ENCODE data around the gene FAM222A.

The FAM222A gene

DNA sequence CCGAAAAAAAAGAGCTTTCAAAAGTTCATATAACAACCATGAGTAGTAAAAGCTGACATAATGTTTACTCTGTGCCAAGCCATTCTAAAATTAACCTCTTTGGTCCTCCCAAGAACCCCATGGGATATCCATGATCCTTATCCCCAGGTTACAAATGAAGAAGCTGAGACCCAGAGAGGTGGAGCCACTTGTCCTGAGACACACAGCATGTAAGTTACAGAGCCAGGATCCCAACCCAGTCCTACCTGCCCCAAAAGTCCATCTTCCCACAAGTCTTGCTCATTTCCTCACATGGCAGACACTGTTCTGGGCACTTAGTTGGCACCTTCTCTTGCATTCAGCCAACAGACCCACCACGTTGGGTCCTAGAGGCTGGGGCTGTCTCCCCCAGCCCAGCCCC, 82.4 kb downstream of the FAM222A start:
- Histone ChIP-seq H3K18ac (ENCODE audit: low read length) (peak overlapping the region; percentile 20), H3K27ac (replicated peaks; ENCODE audit: low read length) (no peak overlapping the region), H4K91ac (ENCODE audit: low read depth, low read length, poor library complexity) (no peak overlapping the region), H2AK5ac (ENCODE audit: low read depth, low read length) (no peak overlapping the region), H3K36me3 (replicated peaks in 1 of 2; ENCODE audit: control insufficient read depth in 2 of 2, insufficient read depth in 2 of 2, low read length in 2 of 2) (no peaks in the 10 kb centered on the region), H2AFZ (ENCODE audit: low read length) (no peak overlapping the region), H3K79me1 (ENCODE audit: low read depth, low read length) (no peaks in the 10 kb centered on the region), H3K9ac (ENCODE audit: low read depth, low read length, poor library complexity) (no peak overlapping the region), H3K4me1 (ENCODE audit: control insufficient read depth in 2 of 2, insufficient read depth in 1 of 2, low read depth in 1 of 2, low read length in 2 of 2) (peaks cover 0 to 4% of the 10 kb centered on the region in 2 donors), H4K8ac (ENCODE audit: low read depth, low read length) (no peak overlapping the region), H2BK12ac (ENCODE audit: low read length) (no peak overlapping the region), H3K27me3 (ENCODE audit: control insufficient read depth in 3 of 3, insufficient read depth in 3 of 3, low read depth in 1 of 3, low read length in 3 of 3) (peaks cover 0 to 4% (median 0%) of the 10 kb centered on the region in 3 experiments), H2BK120ac (ENCODE audit: low read depth, low read length) (no peak overlapping the region), H2BK5ac (ENCODE audit: low read length) (no peak overlapping the region), H3K4ac (ENCODE audit: low read length) (no peak overlapping the region), H3K14ac (ENCODE audit: low read length) (no peak overlapping the region), H3K4me3 (ENCODE audit: low read length in 2 of 2) (no peak overlapping the region), H2BK15ac (ENCODE audit: low read length) (no peak overlapping the region), H3K9me3 (replicated peaks in 1 of 2; ENCODE audit: control insufficient read depth in 2 of 2, insufficient read depth in 1 of 2, low read depth in 1 of 2, low read length in 2 of 2) (peaks cover 0 to 4% of the 10 kb centered on the region in 2 donors), H3K4me2 (ENCODE audit: insufficient read depth, low read length, poor library complexity, severe bottlenecking) (no peak overlapping the region), H3K23ac (ENCODE audit: low read depth, low read length, poor library complexity) (no peak overlapping the region)
- DNase-seq (ENCODE audit: low spot score): no peak
- WGBS, 2 donors (ENCODE audit: extremely low coverage in 2 of 2, insufficient read length in 2 of 2, insufficient replicate concordance in 1 of 2): no CpG with 5 or more reads among the region's 2 CpGs

DNA sequence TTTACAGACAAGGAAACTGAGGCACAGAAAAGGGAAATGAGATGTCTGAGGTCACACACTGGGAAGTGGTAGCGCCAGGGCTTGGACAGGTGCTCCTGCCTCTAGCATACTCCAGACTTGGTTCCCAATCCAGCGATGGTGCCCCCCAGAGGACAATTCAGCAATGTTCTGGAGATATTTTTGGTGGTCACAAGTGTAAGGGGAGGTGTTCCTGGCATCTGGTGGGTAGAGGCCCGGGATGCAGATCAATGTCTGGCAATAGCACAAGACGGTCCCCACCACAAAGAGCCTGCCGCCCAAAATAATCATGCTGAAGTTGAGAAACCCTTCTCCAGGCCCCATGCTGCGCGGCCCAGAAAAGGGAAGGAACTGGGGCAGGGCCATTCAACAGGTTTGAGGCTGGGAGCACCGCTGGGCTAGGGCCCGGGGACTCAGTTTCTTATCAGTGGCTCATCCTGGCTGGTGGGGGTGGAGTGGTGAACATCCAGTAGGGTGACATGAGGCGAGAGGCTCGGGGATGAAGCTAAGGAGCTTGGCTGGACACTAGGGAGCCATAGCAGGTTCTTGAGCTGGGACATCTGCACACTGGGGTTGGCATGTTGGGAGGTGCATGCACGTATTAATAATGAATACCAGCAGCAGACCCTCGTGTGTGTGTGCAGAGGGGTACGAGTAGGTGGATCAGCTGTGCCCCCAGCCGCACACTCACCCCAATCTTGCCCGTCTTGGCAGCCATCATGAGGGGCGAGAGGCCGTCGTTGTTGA, 84.5 kb downstream of the FAM222A start:
- Histone ChIP-seq H4K91ac (ENCODE audit: low read depth, low read length, poor library complexity) (no peak overlapping the region), H2AFZ (ENCODE audit: low read length) (no peak overlapping the region), H3K9ac (ENCODE audit: low read depth, low read length, poor library complexity) (peak overlapping the region; percentile 50), H2BK5ac (ENCODE audit: low read length) (peak overlapping the region; percentile 68), H3K4me3 (ENCODE audit: low read length in 2 of 2) (no peak overlapping the region), H3K4me1 (ENCODE audit: control insufficient read depth in 2 of 2, insufficient read depth in 1 of 2, low read depth in 1 of 2, low read length in 2 of 2) (no peaks in the 10 kb centered on the region), H3K36me3 (replicated peaks in 1 of 2; ENCODE audit: control insufficient read depth in 2 of 2, insufficient read depth in 2 of 2, low read length in 2 of 2) (no peaks in the 10 kb centered on the region), H2BK120ac (ENCODE audit: low read depth, low read length) (no peak overlapping the region), H3K27ac (replicated peaks; ENCODE audit: low read length) (no peak overlapping the region), H2BK12ac (ENCODE audit: low read length) (no peak overlapping the region), H3K4me2 (ENCODE audit: insufficient read depth, low read length, poor library complexity, severe bottlenecking) (no peak overlapping the region), H3K14ac (ENCODE audit: low read length) (no peak overlapping the region), H3K23ac (ENCODE audit: low read depth, low read length, poor library complexity) (peak overlapping the region; percentile 75), H3K27me3 (ENCODE audit: control insufficient read depth in 3 of 3, insufficient read depth in 3 of 3, low read depth in 1 of 3, low read length in 3 of 3) (peaks cover 0 to 4% (median 0%) of the 10 kb centered on the region in 3 experiments), H4K8ac (ENCODE audit: low read depth, low read length) (peak overlapping the region; percentile 29), H3K4ac (ENCODE audit: low read length) (peak overlapping the region; percentile 42), H3K18ac (ENCODE audit: low read length) (peak overlapping the region; percentile 83), H2AK5ac (ENCODE audit: low read depth, low read length) (peak overlapping the region; percentile 36), H3K79me1 (ENCODE audit: low read depth, low read length) (no peaks in the 10 kb centered on the region), H2BK15ac (ENCODE audit: low read length) (no peak overlapping the region), H3K9me3 (replicated peaks in 1 of 2; ENCODE audit: control insufficient read depth in 2 of 2, insufficient read depth in 1 of 2, low read depth in 1 of 2, low read length in 2 of 2) (no peaks in the 10 kb centered on the region)
- DNase-seq (ENCODE audit: low spot score): no peak
- WGBS, 2 donors (ENCODE audit: extremely low coverage in 2 of 2, insufficient read length in 2 of 2, insufficient replicate concordance in 1 of 2): no CpG with 5 or more reads among the region's 19 CpGs

DNA sequence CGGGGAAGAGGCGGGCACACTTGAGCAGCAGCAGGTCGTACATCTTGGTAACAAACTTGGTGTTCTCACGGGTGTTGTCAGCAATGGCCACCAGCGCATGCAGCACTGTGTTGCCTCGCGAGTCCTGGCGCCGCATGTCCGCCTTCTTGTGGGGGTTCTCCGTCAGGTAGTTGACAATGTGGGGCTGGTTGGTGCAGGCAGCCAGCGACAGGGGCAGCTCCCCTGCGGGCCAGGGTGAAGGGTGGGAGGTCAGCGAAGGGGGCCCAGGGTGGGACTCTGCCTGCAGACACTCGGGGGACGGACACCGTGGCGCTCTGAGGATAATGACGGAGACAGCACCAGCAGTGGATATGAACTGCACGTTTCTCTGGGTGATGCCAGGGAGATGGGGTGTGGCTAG, 85.1 kb downstream of the FAM222A start:
- no CpG with 5 or more reads among the region's 20 CpGs for WGBS, 2 donors (ENCODE audit: extremely low coverage in 2 of 2, insufficient read length in 2 of 2, insufficient replicate concordance in 1 of 2)
- H2BK12ac ChIP-seq (ENCODE audit: low read length): no peak overlapping the region
- H3K9me3 ChIP-seq (replicated peaks in 1 of 2; ENCODE audit: control insufficient read depth in 2 of 2, insufficient read depth in 1 of 2, low read depth in 1 of 2, low read length in 2 of 2): no peaks in the 10 kb centered on the region
- peak overlapping the region; percentile 83 for H3K18ac ChIP-seq (ENCODE audit: low read length)
- peak overlapping the region; percentile 29 for H4K8ac ChIP-seq (ENCODE audit: low read depth, low read length)
- H3K9ac ChIP-seq (ENCODE audit: low read depth, low read length, poor library complexity): peak overlapping the region; percentile 50
- H3K4me1 ChIP-seq (ENCODE audit: control insufficient read depth in 2 of 2, insufficient read depth in 1 of 2, low read depth in 1 of 2, low read length in 2 of 2): no peaks in the 10 kb centered on the region
- no peak overlapping the region for H4K91ac ChIP-seq (ENCODE audit: low read depth, low read length, poor library complexity)
- H2BK15ac ChIP-seq (ENCODE audit: low read length): no peak overlapping the region
- H3K27me3 ChIP-seq (ENCODE audit: control insufficient read depth in 3 of 3, insufficient read depth in 3 of 3, low read depth in 1 of 3, low read length in 3 of 3): no peaks in the 10 kb centered on the region
- H3K4me2 ChIP-seq (ENCODE audit: insufficient read depth, low read length, poor library complexity, severe bottlenecking): no peak overlapping the region
- no peaks in the 10 kb centered on the region for H3K79me1 ChIP-seq (ENCODE audit: low read depth, low read length)
- no peak overlapping the region for H3K14ac ChIP-seq (ENCODE audit: low read length)
- peak overlapping the region; percentile 68 for H2BK5ac ChIP-seq (ENCODE audit: low read length)
- no peak overlapping the region for H3K4me3 ChIP-seq (ENCODE audit: low read length in 2 of 2)
- H3K36me3 ChIP-seq (replicated peaks in 1 of 2; ENCODE audit: control insufficient read depth in 2 of 2, insufficient read depth in 2 of 2, low read length in 2 of 2): no peaks in the 10 kb centered on the region
- H3K23ac ChIP-seq (ENCODE audit: low read depth, low read length, poor library complexity): peak overlapping the region; percentile 75
- no peak for DNase-seq (ENCODE audit: low spot score)
- no peak overlapping the region for H2AFZ ChIP-seq (ENCODE audit: low read length)
- no peak overlapping the region for H2BK120ac ChIP-seq (ENCODE audit: low read depth, low read length)
- peak overlapping the region; percentile 36 for H2AK5ac ChIP-seq (ENCODE audit: low read depth, low read length)
- H3K4ac ChIP-seq (ENCODE audit: low read length): peak overlapping the region; percentile 42
- no peak overlapping the region for H3K27ac ChIP-seq (replicated peaks; ENCODE audit: low read length)

DNA sequence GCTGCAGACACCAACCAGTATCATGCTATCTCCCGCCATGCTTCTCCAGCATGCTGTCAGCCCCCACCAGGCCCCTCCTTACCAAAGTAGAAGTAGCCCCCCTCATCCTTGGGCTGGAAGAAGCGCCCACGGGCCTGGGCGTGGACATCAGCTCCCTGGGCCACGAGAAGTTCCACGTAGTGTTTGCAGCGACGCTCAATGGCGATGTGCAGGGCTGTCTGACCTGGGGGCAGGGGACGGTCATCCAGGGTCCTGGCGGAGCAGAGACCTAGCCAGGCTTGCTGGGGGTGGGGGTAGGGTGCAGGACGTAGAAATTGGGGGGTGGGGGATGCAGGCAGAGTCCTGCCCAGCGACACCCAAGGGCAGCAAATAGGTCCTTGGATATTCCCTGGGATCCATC, 86.9 kb downstream of the FAM222A start:
- WGBS, 2 donors (ENCODE audit: extremely low coverage in 2 of 2, insufficient read length in 2 of 2, insufficient replicate concordance in 1 of 2): no CpG with 5 or more reads among the region's 13 CpGs
- no peak overlapping the region for H3K27ac ChIP-seq (replicated peaks; ENCODE audit: low read length)
- no peak overlapping the region for H2AFZ ChIP-seq (ENCODE audit: low read length)
- H3K23ac ChIP-seq (ENCODE audit: low read depth, low read length, poor library complexity): peak overlapping the region; percentile 21
- H3K79me1 ChIP-seq (ENCODE audit: low read depth, low read length): no peaks in the 10 kb centered on the region
- H2AK5ac ChIP-seq (ENCODE audit: low read depth, low read length): peak overlapping the region; percentile 41
- no peak overlapping the region for H4K91ac ChIP-seq (ENCODE audit: low read depth, low read length, poor library complexity)
- no peaks in the 10 kb centered on the region for H3K27me3 ChIP-seq (ENCODE audit: control insufficient read depth in 3 of 3, insufficient read depth in 3 of 3, low read depth in 1 of 3, low read length in 3 of 3)
- no peak overlapping the region for H4K8ac ChIP-seq (ENCODE audit: low read depth, low read length)
- H3K36me3 ChIP-seq (replicated peaks in 1 of 2; ENCODE audit: control insufficient read depth in 2 of 2, insufficient read depth in 2 of 2, low read length in 2 of 2): no peaks in the 10 kb centered on the region
- H3K14ac ChIP-seq (ENCODE audit: low read length): no peak overlapping the region
- no peak overlapping the region for H3K4me2 ChIP-seq (ENCODE audit: insufficient read depth, low read length, poor library complexity, severe bottlenecking)
- peak overlapping the region; percentile 60 for H3K4ac ChIP-seq (ENCODE audit: low read length)
- no peak overlapping the region for H2BK12ac ChIP-seq (ENCODE audit: low read length)
- H3K9me3 ChIP-seq (replicated peaks in 1 of 2; ENCODE audit: control insufficient read depth in 2 of 2, insufficient read depth in 1 of 2, low read depth in 1 of 2, low read length in 2 of 2): no peaks in the 10 kb centered on the region
- no peaks in the 10 kb centered on the region for H3K4me1 ChIP-seq (ENCODE audit: control insufficient read depth in 2 of 2, insufficient read depth in 1 of 2, low read depth in 1 of 2, low read length in 2 of 2)
- no peak overlapping the region for H2BK5ac ChIP-seq (ENCODE audit: low read length)
- no peak overlapping the region for H3K9ac ChIP-seq (ENCODE audit: low read depth, low read length, poor library complexity)
- no peak for DNase-seq (ENCODE audit: low spot score)
- H2BK15ac ChIP-seq (ENCODE audit: low read length): no peak overlapping the region
- no peak overlapping the region for H3K18ac ChIP-seq (ENCODE audit: low read length)
- H2BK120ac ChIP-seq (ENCODE audit: low read depth, low read length): no peak overlapping the region
- H3K4me3 ChIP-seq (ENCODE audit: low read length in 2 of 2): no peak overlapping the region
